ENCODE data around the gene CLTC.
A peak's percentile ranks its signal among the peaks of the same experiment; 100 is the strongest.
"Not testable (repeated sequence)": the region's sequence is repeated elsewhere in the genome, so short reads cannot be mapped to it uniquely, and the experiment has no call there.

Gene CLTC

GRCh38 chr17:59634632-59635541 lies 15.2 kb downstream of the CLTC start:
- no peak for DNase-seq (ENCODE audit: low spot score)

- no peak for DNase-seq (ENCODE audit: low spot score)
Measured at GRCh38 chr17:59637611-59638310, 18.1 kb downstream of the CLTC start.

- DNase-seq (ENCODE audit: low spot score), result no peak
Measured at GRCh38 chr17:59638553-59638952, 18.9 kb downstream of the CLTC start.

GRCh38 chr17:59641799-59642484 lies 22.2 kb downstream of the CLTC start:
- DNase-seq (ENCODE audit: low spot score), result no peak

GRCh38 chr17:59642565-59642964 lies 22.9 kb downstream of the CLTC start:
- no peak for DNase-seq (ENCODE audit: low spot score)

GRCh38 chr17:59643159-59644140 lies 23.8 kb downstream of the CLTC start:
- no peak for DNase-seq (ENCODE audit: low spot score)

- no peak for DNase-seq (ENCODE audit: low spot score)
Measured at GRCh38 chr17:59647288-59647687, 27.6 kb downstream of the CLTC start.

- no peak for DNase-seq (ENCODE audit: low spot score)
Measured at GRCh38 chr17:59649886-59650285, 30.2 kb downstream of the CLTC start.

- no peak for DNase-seq (ENCODE audit: low spot score)
Measured at GRCh38 chr17:59650642-59651041, 30.9 kb downstream of the CLTC start.

- DNase-seq (ENCODE audit: low spot score), result peak; percentile 87
Measured at GRCh38 chr17:59651346-59651745, 31.7 kb downstream of the CLTC start.

GRCh38 chr17:59652119-59652518 lies 32.4 kb downstream of the CLTC start:
- DNase-seq (ENCODE audit: low spot score), result no peak

GRCh38 chr17:59656624-59657023 lies 36.9 kb downstream of the CLTC start:
- not testable (repeated sequence) for DNase-seq (ENCODE audit: low spot score)

GRCh38 chr17:59666235-59666634 lies 46.5 kb downstream of the CLTC start:
- no peak for DNase-seq (ENCODE audit: low spot score)

- DNase-seq (ENCODE audit: low spot score), result peak; percentile 68
Measured at GRCh38 chr17:59668816-59669215, 49.1 kb downstream of the CLTC start.

GRCh38 chr17:59669411-59669810 lies 49.7 kb downstream of the CLTC start:
- peak; percentile 35 for DNase-seq (ENCODE audit: low spot score)

GRCh38 chr17:59669944-59670343 lies 50.2 kb downstream of the CLTC start:
- no peak for DNase-seq (ENCODE audit: low spot score)

GRCh38 chr17:59671386-59671785 lies 51.7 kb downstream of the CLTC start:
- DNase-seq (ENCODE audit: low spot score), result no peak

GRCh38 chr17:59675231-59675630 lies 55.5 kb downstream of the CLTC start:
- DNase-seq (ENCODE audit: low spot score), result no peak

- no peak for DNase-seq (ENCODE audit: low spot score)
Measured at GRCh38 chr17:59676716-59677115, 57.0 kb downstream of the CLTC start.

- DNase-seq (ENCODE audit: low spot score), result no peak
Measured at GRCh38 chr17:59678918-59679317, 59.2 kb downstream of the CLTC start.

GRCh38 chr17:59680314-59680713 lies 60.6 kb downstream of the CLTC start:
- no peak for DNase-seq (ENCODE audit: low spot score)

All from SW480 (cell line).